Progenitor cell of endocrine pancreas (in vitro differentiated cells): ENCODE measurements around the gene FOXD4L4. TPM values are rescaled to one million over a fixed set of nuclear protein-coding genes. Genes with fewer than 3 reads are reported as not detected.
"Not testable (repeated sequence)": the region's sequence is repeated elsewhere in the genome, so short reads cannot be mapped to it uniquely, and the experiment has no call there.

ENCODE experiments used
- DNase-seq: peaks from one replicate; pipeline ENCODE4 v3.0.0; 2021; ENCODE audit warnings: low spot score; ENCODE audit not compliant: unreplicated experiment
- H3K27ac Mint-ChIP-seq: 2 replicates; pipeline ENCODE4 v1.8.0; 2021; ENCODE audit warnings: mild to moderate bottlenecking, moderate library complexity, mixed read lengths
- H3K27me3 Mint-ChIP-seq: 2 replicates; pipeline ENCODE4 v1.8.0; 2021; ENCODE audit warnings: mixed read lengths
- H3K36me3 Mint-ChIP-seq: 2 replicates; pipeline ENCODE4 v1.8.0; 2022; ENCODE audit warnings: mixed read lengths; ENCODE audit not compliant: insufficient read depth
- H3K4me1 Mint-ChIP-seq: 2 replicates; pipeline ENCODE4 v1.8.0; 2021; ENCODE audit warnings: low read depth, mixed read lengths
- H3K4me3 Mint-ChIP-seq: 2 replicates; pipeline ENCODE4 v1.8.0; 2021; ENCODE audit warnings: low read depth, mild to moderate bottlenecking, moderate library complexity, mixed read lengths
- H3K9me3 Mint-ChIP-seq: 2 replicates; pipeline ENCODE4 v1.8.0; 2021; ENCODE audit warnings: low read depth, mixed read lengths
- long read RNA-seq: library from polyadenylated mRNA; unstranded; transcript quantifications from one replicate; pipeline ENCODE4 v2.0.0, GENCODE V29; 2020
- total RNA-seq: library from RNA; stranded (reverse); gene quantifications from 2 replicates; pipeline ENCODE4 v1.2.1, GENCODE V29; 2021

Gene FOXD4L4
- 0.16 and 0.19 TPM in 2 replicates for total RNA-seq
- long read RNA-seq: 0 reads

DNA sequence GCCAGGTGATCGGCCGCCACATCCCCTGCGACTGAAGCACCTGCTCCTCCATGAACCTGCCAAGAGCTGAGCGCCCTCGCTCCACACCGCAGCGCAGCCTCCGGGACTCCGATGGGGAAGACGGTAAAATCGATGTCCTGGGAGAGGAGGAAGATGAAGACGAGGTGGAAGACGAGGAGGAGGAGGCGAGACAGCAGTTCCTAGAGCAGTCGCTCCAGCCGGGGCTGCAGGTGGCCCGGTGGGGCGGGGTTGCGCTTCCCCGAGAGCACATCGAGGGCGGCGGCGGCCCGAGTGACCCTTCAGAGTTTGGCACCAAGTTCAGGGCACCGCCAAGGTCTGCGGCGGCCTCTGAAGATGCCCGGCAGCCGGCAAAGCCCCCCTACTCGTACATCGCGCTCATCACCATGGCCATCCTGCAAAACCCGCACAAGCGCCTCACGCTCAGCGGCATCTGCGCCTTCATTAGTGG is at the start of gene FOXD4L4:
TSS of gene FOXD4L4 (plus strand) at position 51 of the 469 bp plus-strand sequence. CDS start at position 51, 0 bp downstream.
- H3K4me1 Mint-ChIP-seq, H3K36me3 Mint-ChIP-seq, H3K9me3 Mint-ChIP-seq, H3K4me3 Mint-ChIP-seq, H3K27ac Mint-ChIP-seq, DNase-seq: not testable (repeated sequence)
- peaks cover 13% of the 10 kb centered on the region for H3K27me3 Mint-ChIP-seq

DNA sequence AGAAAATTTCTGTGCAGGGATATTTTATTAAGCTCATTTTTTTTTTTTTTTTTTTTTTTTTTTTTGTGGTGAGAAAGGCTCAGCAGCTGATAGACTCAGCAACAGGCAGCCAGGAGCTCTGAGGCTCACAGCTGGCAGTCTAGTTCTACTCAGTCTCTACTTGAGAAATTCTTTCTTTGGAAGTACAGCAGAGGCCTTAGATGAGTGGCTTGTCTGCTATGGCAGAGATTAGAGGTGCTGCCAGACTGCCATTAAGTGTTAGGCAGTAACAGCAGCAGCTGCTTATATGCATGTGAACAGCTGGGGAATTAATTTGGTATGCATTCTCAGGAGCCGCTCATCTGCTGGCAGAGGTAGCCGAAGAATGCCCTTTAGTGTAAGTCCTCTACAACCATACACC is 33.4 kb upstream of the FOXD4L4 start:
- DNase-seq, H3K36me3 Mint-ChIP-seq, H3K4me1 Mint-ChIP-seq, H3K27me3 Mint-ChIP-seq, H3K27ac Mint-ChIP-seq, H3K9me3 Mint-ChIP-seq, H3K4me3 Mint-ChIP-seq: not testable (repeated sequence)

DNA sequence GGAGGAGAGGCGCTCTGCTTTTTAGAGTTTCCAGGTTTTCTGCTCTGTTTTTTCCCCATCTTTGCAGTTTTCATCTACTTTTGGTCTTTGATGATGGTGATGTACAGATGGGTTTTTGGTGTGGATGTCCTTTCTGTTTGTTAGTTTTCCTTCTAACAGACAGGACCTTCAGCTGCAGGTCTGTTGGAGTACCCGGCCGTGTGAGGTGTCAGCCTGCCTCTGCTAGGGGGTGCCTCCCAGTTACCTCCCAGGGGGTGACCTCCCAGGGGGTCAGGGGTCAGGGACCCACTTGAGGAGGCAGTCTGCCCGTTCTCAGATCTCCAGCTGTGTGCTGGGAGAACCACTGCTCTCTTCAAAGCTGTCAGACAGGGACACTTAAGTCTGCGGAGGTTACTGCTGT is 22.5 kb upstream of the FOXD4L4 start:
- H3K27ac Mint-ChIP-seq, H3K27me3 Mint-ChIP-seq, H3K4me1 Mint-ChIP-seq, H3K9me3 Mint-ChIP-seq, DNase-seq, H3K36me3 Mint-ChIP-seq, H3K4me3 Mint-ChIP-seq: not testable (repeated sequence)

DNA sequence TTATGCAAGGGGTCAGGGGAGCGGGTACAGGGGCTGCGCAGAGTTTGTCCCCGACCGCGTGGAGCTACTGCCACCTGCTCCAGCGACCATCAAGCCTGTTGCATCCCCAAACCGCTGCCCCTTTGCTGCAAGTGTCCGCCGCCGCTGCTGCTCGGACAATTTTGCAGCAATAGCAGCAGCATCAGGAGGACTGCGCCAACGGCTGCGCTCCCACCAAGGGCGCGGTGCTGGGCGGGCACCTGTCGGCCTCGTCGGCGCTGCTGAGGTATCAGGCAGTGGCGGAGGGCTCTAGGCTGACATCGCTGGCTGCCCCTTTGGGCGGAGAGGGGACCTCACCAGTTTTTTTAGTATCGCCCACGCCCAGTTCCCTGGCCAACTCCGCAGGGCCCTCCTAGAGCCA is 1.2 kb downstream of the FOXD4L4 start:
- H3K4me1 Mint-ChIP-seq, H3K9me3 Mint-ChIP-seq, H3K4me3 Mint-ChIP-seq, H3K36me3 Mint-ChIP-seq, DNase-seq, H3K27ac Mint-ChIP-seq: not testable (repeated sequence)
- peaks cover 13% of the 10 kb centered on the region for H3K27me3 Mint-ChIP-seq

Other genes starting within 250 kb of the FOXD4L4 start
- gene ZNG1E, start 61.2 kb upstream of the FOXD4L4 start, total RNA-seq: 39.9 and 41.6 TPM in 2 replicates